Measurements from ENCODE around the gene RPS3.
"Not testable (repeated sequence)": the region's sequence is repeated elsewhere in the genome, so short reads cannot be mapped to it uniquely, and the experiment has no call there.

RPS3 gene

GRCh38 chr11:75399344-75400145, at the start of gene RPS3:
Gene RPS3, plus strand, starts transcription at chr11:75399518. Its CDS starts 30 bp downstream, at chr11:75399548.
- peak; percentile 87 for DNase-seq

GRCh38 chr11:75349521-75350116, 49.7 kb upstream of the RPS3 start:
- no peak for DNase-seq

- DNase-seq: no peak
Measured at GRCh38 chr11:75350122-75350742, 49.1 kb upstream of the RPS3 start.

GRCh38 chr11:75350743-75351540, 48.4 kb upstream of the RPS3 start:
- peak; percentile 48 for DNase-seq

GRCh38 chr11:75351541-75351790, 47.9 kb upstream of the RPS3 start, which contains the start of gene ARRB1:
Gene ARRB1, minus strand, starts transcription at chr11:75351661. Its CDS starts 54 bp downstream, at chr11:75351607.
- DNase-seq: no peak

- peak; percentile 67 for DNase-seq
Measured at GRCh38 chr11:75351791-75352587, 47.3 kb upstream of the RPS3 start.

- no peak for DNase-seq
Measured at GRCh38 chr11:75352588-75353206, 46.6 kb upstream of the RPS3 start.

- DNase-seq: no peak
Measured at GRCh38 chr11:75355051-75355450, 44.3 kb upstream of the RPS3 start.

- no peak for DNase-seq
Measured at GRCh38 chr11:75356613-75357012, 42.7 kb upstream of the RPS3 start.

GRCh38 chr11:75362285-75362684, 37.0 kb upstream of the RPS3 start:
- not testable (repeated sequence) for DNase-seq

- DNase-seq: no peak
Measured at GRCh38 chr11:75365711-75366181, 33.6 kb upstream of the RPS3 start.

GRCh38 chr11:75366826-75367225, 32.5 kb upstream of the RPS3 start:
- not testable (repeated sequence) for DNase-seq

GRCh38 chr11:75369560-75370255, 29.6 kb upstream of the RPS3 start:
- no peak for DNase-seq

GRCh38 chr11:75371949-75372876, 27.1 kb upstream of the RPS3 start:
- DNase-seq: no peak

- DNase-seq: no peak
Measured at GRCh38 chr11:75373201-75373600, 26.1 kb upstream of the RPS3 start.

GRCh38 chr11:75374646-75375045, 24.7 kb upstream of the RPS3 start:
- DNase-seq: no peak

- DNase-seq: no peak
Measured at GRCh38 chr11:75375626-75376025, 23.7 kb upstream of the RPS3 start.

- DNase-seq: no peak
Measured at GRCh38 chr11:75376175-75376574, 23.1 kb upstream of the RPS3 start.

- not testable (repeated sequence) for DNase-seq
Measured at GRCh38 chr11:75378776-75379175, 20.5 kb upstream of the RPS3 start.

- DNase-seq: no peak
Measured at GRCh38 chr11:75380245-75380644, 19.1 kb upstream of the RPS3 start.
